GM21825 (cell line): ENCODE measurements around the gene SNX18.
"Not testable (repeated sequence)": the region's sequence is repeated elsewhere in the genome, so short reads cannot be mapped to it uniquely, and the experiment has no call there.

Source experiments
- ATAC-seq: cut with Tn5 transposase; IDR thresholded peaks from one replicate; pipeline ENCODE4 v1.9.1; 2021; ENCODE audit warnings: mild to moderate bottlenecking, moderate library complexity; ENCODE audit not compliant: unreplicated experiment

Gene SNX18

DNA sequence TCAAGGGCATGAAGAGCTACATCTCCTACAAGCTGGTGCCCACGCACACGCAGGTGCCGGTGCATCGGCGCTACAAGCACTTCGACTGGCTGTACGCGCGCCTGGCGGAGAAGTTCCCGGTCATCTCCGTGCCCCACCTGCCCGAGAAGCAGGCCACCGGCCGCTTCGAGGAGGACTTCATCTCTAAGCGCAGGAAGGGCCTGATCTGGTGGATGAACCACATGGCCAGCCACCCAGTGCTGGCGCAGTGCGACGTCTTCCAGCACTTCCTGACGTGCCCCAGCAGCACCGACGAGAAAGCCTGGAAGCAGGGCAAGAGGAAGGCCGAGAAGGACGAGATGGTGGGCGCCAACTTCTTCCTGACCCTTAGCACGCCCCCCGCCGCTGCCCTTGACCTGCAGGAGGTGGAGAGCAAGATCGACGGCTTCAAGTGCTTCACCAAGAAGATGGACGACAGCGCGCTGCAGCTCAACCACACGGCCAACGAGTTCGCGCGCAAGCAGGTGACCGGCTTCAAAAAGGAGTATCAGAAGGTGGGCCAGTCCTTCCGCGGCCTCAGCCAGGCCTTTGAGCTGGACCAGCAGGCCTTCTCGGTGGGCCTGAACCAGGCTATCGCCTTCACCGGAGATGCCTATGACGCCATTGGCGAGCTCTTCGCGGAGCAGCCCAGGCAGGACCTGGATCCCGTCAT is 1.4 kb downstream of the SNX18 start:
- no peak for ATAC-seq

DNA sequence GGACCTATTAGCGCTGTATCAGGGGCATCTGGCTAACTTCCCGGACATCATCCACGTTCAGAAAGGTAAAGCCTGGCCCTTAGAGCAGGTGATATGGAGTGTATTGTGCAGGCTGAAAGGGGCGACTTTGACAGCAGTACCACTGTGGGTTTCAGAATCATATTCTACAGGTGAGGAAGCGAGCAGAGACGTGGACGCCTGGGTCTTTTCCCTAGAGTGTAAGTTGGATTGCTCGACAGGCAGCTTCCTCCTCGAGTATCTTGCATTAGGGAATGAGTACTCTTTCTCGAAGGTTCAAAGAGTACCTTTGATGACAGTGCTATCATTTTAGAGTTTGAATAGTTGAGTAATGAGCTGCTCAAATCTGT is 1.9 kb downstream of the SNX18 start:
- no peak for ATAC-seq

DNA sequence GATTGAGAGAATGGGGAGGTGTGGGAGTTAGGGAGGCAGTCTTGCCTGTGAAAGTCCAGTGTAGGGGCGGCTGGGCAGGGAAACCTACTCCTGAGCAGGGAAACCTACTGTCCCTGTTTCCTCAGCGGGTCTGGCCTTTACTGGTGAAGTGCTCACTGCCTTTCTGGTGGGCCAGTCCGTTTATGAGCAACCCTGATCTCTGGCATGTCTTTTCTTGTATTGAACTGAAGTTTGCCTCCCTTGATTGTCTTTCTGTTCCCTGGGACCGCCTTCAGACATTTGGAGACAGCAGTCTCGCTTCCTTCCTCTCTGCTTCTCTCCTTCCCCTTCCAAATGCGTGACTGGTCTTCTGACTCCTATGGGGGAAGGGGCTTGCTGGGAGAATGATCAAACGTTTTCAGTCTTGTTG is 2.9 kb downstream of the SNX18 start:
- no peak for ATAC-seq

DNA sequence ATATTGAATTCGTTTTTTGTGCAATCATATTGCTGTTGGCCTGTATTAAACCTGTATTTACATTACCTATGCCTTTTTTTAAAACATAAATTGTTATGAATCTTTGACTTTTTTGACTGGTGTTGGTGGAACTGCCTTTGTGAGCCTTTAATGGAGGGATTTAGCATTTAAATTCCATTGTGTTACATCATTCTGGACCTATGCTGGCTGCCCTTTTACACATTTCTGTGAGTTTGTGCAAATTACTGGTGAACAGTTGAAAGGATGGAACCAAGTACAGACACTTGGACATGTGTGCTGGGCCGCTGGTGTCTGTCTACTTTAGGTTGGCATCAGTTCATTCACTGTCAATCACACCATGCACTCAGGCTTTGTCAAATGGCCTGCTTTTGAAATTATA is 3.4 kb downstream of the SNX18 start:
- no peak for ATAC-seq

DNA sequence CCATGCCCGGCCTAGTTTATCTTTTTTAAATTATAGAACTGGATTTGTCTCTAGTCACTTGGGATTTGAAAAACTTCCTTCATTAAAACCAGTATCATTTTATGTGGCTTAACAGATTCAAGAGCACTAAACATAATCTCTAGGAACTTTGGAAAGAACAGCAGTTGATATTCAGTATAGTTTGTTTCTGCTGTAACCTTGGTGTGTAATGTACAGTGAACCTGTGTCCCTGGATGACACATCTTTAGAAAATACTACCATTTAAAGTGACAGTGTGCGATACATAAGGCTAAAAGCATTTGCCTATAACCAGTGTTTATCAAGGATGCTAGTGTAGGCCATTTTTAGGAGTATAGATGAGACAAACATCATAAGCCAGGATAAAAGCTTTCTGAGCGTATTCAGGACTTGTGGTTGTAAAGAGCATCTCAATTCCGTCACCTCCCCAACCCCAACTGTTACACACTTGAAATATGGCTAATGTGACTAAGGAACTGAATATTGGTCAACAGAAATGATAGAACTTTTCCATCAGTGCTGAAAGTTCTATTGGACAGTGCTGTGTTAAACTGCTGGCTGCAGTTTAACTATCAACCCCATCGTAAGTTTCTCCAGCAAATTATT is 4.4 kb downstream of the SNX18 start:
- no peak for ATAC-seq

DNA sequence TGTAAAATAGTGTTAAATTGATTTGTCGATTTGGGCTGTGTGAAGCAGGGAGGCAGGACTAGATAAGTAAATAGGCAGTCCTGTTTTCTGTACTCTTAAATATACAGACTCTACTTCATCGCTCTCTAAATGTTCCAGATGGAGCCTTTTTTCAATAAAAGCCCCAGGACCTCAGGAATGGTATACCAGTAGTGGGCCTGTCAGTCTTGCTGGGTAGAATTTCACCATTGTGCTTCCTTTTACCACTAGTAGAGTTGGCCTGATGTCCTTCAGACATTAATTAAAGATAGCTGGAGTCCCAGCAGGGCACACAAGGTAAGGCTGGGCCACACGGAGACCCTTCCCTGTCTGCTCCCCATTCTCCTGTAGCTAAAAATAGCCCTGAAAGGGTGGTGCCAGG is 6.0 kb downstream of the SNX18 start:
- no peak for ATAC-seq

DNA sequence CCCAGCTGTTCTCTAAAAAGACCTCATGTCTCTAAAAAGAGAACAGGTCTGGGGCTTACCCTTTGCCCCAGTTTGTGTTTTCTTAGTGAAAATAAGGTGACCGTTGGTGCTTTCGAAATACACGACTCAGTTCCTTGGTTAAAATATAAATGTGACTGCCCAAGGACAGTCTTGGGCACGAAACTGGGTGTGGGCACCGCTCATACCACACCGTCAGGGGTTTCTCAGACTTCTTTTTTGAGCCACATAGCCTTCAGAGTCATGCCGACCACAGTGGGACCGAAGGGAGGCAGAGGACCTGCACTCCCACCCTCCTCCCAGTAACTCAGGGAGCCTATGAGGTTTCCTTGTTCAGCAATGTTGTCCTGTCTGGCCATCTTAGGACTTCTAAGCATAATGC is 6.5 kb downstream of the SNX18 start:
- no peak for ATAC-seq

DNA sequence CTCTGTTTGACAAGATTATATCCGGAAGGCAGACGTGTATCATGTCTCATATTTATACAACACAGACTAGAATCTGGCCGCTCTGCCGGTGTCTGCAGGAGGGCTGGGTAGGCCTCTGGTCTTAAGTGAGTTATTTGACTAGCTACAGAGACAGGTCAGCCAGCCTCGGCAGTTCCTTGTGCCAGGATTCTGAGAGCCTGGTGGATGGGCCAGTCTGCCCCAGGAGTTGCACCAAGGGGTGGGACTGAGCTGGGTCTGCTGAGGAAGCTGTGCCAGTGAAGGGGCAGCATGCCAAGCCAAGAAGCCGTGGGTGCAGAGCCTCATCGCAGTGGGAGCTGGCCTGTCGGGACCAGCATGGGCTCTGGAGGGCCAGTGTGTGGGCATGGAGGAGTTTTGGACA is 7.1 kb downstream of the SNX18 start:
- no peak for ATAC-seq

DNA sequence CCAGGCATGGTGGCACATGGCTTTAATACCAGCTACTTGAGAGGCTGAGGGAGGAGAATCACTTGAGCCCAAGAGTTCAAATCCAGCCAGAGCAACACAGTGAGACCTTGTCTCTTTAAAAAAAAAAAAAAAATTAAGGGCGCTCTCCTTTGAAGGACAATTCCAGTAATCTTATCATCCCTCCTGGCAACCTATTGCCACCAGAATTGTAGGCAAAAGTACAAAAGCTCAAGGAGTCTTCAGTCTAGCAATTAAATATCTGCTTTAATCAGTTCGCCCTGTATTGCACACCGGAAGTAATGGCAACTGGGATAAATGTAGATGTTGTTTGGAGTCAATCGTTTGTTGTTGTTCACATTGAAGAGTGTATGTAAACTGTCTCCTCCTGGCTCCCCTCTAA is 7.7 kb downstream of the SNX18 start:
- no peak for ATAC-seq

DNA sequence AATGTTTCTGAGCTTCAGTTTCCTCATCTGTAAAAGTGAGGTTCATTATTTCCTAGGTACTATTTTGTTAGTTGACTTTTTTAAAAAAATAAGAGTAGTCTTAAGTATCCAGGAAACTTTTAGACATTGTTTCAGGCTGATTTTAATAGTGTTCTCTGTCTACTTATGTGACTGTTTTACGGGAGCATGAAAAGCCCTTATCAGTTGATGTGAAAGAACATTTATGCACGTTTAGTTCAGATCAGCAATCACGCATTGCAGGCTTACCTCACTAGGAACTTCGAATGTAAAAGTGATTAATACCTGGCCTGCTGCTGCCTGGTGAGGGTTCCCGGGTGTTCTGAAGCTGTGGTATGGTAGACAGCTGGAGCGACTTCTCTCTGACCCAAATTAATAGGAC is 8.1 kb downstream of the SNX18 start:
- ATAC-seq: no peak

DNA sequence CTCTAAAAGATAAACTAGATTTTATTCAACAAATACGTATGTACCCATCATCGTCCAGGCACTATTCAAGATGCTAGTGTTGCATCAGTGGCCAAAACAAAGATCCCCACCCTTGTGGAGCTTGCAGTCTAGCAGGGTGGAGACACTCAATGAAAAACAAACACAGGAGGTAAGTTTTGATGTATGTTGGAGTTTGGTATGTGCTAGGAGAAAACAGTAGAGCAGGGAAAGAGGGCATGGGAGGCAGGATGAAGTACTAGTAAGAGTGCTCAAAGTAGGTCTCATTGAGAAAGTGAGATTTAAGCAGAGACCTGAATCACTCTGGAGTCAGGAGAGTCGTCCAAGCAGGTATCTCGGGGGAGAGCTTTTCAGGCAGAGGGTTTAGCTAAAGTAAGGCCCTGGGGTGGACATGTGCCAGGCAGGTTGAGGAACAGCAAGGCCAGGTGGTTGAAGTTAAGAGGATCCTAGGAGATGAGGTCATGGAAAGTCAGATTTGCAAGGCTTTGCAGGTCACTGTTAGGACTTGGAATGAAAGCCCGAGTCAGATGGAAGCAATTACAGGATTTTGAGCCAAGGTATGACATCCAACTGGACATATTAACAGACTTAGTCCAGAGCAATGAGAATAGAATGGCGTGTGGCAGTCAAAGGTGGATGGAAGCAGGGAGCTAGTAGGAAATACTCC is 9.2 kb downstream of the SNX18 start:
- ATAC-seq: no peak

DNA sequence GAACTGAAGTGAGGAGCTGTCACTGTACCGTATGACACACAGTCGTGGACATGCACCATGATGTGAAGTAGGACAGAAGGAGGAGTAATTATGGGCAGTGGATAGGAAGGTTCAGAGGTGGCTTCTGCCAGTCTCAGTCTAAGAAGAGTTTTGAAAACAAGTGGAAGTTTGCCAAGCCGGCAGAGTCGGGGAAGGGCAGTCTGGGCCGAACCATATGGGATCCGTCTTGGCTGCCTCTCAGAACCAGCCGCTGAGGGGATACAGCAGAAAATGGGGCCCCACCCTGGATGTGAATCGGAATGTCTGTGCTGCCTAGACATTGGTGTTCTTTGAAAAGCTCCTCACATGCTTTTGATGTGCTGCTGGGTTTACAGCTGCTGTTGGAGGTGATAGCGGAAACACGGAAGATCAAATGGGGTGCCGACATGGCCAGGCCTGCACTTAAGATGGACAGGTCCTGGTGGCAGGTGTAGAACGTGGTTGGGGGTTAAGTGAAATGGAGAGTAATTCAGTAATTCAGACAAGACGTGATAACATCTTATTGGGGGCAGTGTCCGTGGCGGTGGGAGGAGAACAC is 11.2 kb downstream of the SNX18 start:
- no peak for ATAC-seq

DNA sequence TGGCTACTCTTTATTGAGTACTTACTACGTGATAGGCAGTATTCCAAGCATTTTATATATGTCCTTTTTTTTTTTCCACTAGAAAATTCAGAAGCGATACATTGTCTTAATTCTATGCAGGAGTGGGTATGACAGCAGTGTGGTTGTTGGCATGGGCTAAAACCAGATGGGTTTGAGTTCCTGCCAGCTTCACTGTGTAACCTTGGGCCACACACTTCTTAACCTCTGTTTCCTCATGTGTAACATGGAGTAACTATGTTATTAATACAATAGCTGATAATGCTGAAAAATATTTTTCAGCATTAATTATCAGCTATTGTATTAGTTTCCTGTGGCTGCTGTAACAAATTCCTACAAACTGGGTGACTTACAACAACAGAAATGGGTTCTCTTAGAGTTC is 12.0 kb downstream of the SNX18 start:
- ATAC-seq: no peak

DNA sequence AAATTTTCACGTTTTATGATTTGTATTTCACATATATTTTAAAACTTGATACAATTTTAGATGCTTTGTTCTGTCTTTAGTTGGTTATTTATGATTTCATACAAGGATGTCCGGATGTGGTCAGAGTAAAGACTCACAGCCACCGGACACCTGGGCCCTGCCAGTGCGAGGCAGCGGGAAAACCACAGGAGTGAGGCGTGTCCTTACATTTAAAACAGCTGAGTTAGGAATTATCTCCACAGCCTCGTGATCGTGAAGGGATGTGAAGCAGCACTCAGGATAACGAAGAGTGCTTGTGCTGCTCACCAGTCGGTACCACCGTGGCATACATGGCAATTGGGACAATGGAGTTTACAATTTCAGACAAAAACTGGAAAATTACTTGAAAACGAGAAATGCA is 14.0 kb downstream of the SNX18 start:
- ATAC-seq: no peak

DNA sequence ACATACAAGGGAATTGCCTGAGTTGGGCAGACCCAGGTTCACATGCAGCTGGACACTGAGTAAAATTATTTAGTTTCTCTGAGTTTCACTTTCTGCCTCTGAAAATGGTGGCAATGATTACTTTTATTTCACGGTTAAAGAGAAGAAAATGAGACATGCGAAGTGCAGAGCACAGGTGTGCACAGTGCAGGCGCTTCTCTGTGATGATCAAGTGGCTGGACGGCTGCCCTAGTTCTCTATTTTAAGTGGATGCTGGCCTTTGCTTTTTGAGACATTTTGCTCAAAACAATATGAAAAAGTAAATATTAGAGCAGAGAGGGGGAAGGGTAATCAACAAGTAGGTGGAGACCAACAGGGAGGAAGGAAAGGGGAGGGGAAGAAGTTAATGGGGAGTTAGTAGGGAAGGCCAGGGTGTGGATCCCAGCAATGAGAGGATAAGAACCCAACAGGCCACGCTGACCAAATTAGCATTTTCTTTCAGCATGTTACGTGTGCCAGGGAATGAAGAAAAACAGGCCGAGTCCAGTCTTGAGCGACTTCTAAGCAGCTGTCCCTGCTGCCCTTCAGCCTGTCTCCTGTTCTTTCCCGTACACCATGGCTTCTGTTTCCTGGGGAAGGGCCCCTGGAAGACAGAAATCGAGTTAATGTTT is 16.1 kb downstream of the SNX18 start:
- ATAC-seq: no peak

DNA sequence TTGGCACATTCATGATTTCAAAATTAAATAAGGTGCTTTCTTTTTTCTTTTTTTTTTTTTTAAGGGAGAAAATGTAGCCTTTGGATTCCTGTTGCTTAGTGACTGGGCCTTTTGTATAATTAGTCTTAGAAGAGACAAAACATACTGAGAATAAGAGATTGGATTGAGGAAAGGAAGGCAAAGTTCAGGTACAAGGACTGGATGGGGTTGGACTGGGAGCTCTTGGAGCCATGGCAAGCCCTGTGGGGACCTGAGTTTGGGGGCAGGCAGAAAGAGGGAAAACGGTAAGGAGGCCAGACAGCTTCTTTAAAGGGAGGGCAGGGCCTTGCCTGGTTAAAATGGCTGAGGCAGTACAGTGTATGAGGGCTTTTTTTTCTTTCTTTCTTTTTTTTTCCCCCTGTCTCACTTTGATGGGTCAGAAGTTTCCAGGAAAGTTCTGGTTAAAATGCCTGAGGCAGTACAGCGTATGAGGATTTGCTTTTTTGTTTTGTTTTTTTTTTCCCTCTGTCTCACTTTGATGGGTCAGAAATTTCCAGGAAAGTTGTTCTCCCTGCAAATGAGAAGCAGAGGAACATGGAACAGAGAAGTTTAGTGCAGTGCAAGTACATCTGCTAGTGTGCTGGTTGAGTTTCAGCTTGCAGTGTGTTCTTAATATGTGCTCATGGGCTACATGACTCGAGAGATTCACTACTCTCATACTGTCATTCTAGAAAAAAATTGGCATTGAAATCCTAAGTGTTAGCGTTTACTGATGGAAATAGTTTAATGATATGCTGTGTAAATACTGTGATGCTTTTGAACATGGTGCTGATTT is 16.8 kb downstream of the SNX18 start:
- ATAC-seq: no peak

DNA sequence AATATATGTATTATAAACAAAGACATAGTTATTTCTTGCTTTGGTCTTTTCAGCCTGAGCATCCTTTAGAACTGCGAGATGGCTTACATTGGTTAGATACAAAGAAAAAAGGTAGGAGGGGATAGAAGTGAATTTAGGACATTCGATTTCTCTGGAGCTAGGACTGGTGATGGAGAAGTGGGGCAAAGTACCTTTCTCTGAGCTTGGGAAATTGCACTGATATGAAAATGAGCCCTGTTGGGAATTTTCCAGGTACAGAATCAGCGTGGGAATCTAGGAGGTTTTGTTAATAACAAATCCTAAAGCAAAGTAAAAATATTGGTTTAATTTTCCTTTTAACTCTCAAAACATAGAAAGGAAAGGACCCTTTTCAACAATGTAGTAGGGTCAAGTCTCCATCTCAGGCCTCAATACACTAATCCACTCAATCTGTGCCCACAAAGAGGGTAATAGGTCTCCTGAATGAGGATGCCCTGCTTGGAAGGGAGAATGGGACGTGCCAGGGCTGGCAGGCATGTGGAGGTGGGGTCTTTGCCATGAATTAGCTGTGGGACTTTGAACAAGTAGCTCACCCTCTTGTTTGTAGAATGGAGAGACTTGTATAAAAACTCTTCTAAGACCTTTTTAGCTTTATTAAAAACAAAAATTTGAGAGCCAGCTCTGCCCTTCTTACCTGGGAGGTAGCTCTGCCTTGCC is 17.7 kb downstream of the SNX18 start:
- ATAC-seq: no peak

DNA sequence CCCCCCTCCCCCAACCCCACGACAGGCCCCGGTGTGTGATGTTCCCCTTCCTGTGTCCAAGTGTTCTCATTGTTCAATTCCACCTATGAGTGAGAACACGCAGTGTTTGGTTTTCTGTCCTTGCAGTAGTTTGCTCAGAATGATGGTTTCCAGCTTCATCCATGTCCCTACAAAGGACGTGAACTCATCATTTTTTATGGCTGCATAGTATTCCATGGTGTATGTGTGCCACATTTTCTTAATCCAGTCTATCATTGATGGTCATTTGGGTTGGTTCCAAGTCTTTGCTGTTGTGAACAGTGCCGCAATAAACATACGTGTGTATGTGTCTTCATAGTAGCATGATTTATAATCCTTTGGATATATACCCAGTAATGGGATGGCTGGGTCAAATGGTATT is 18.8 kb downstream of the SNX18 start:
- not testable (repeated sequence) for ATAC-seq

DNA sequence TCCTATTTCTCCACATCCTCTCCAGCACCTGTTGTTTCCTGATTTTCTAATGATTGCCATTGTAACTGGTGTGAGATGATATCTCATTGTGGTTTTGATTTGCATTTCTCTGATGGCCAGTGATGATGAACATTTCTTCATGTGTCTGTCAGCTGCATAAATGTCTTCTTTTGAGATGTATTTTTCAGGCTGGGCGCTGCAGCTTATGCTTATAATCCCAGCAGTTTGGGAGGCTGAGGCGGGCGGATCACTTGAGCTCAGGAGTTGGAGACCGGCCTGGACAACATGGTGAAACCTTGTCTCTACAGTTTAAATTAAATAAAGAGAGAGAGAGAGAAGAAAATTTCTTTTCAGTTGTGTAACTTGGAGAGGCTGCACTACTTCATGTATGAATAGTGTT is 19.3 kb downstream of the SNX18 start:
- ATAC-seq: not testable (repeated sequence)

DNA sequence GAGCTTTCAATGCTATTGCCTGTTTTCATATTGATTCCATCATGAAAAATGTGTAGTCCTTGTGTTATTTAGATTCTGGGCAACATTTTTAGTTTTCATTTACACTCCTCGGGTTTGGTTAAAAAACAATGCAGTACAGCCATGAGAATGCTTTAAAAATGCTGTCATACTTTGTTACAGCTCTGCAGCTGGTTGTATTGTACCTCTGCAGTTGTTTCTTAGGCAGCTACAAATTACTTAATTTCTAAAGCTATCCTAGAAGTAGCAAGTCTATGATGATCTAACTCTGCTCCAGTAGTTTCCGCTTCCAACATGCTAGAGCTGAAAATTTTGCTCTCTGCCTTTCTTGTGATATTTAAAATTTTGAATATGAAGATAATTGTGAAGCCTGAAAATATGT is 20.2 kb downstream of the SNX18 start:
- no peak for ATAC-seq
